HG02642 (cell line): ENCODE data around the gene EPHA2.
"Not testable (repeated sequence)": the region's sequence is repeated elsewhere in the genome, so short reads cannot be mapped to it uniquely, and the experiment has no call there.

ENCODE experiments used
- ATAC-seq: cut with Tn5 transposase; IDR thresholded peaks from one replicate; pipeline ENCODE4 v1.9.1; 2021; ENCODE audit warnings: mild to moderate bottlenecking; ENCODE audit not compliant: unreplicated experiment, poor library complexity

Gene EPHA2

GRCh38 chr1:16155537-16156410 lies at the start of gene EPHA2:
EPHA2 (minus strand) TSS chr1:16156069; CDS start chr1:16155932, 137 bp downstream.
- no peak for ATAC-seq

- ATAC-seq: no peak
These were observed 49.4 kb upstream of the EPHA2 start for GRCh38 chr1:16205334-16205671.

- ATAC-seq: no peak
These were observed 48.9 kb upstream of the EPHA2 start for GRCh38 chr1:16204634-16205333.

- no peak for ATAC-seq
These were observed 48.3 kb upstream of the EPHA2 start for GRCh38 chr1:16204216-16204615.

GRCh38 chr1:16203550-16203949 lies 47.7 kb upstream of the EPHA2 start:
- ATAC-seq: no peak

GRCh38 chr1:16202281-16203210 lies 46.7 kb upstream of the EPHA2 start:
- no peak for ATAC-seq

- ATAC-seq: no peak
These were observed 43.8 kb upstream of the EPHA2 start for GRCh38 chr1:16199700-16200099.

- ATAC-seq: no peak
These were observed 43.3 kb upstream of the EPHA2 start for GRCh38 chr1:16199157-16199501.

- ATAC-seq: no peak
These were observed 42.7 kb upstream of the EPHA2 start for GRCh38 chr1:16198444-16199156.

GRCh38 chr1:16196874-16197273 lies 41.0 kb upstream of the EPHA2 start:
- no peak for ATAC-seq

GRCh38 chr1:16196139-16196538 lies 40.3 kb upstream of the EPHA2 start:
- not testable (repeated sequence) for ATAC-seq

- ATAC-seq: no peak
These were observed 39.6 kb upstream of the EPHA2 start for GRCh38 chr1:16195518-16195905.

- no peak for ATAC-seq
These were observed 36.2 kb upstream of the EPHA2 start for GRCh38 chr1:16191916-16192546.

GRCh38 chr1:16191309-16191708 lies 35.4 kb upstream of the EPHA2 start:
- ATAC-seq: no peak

- no peak for ATAC-seq
These were observed 34.2 kb upstream of the EPHA2 start for GRCh38 chr1:16189921-16190621.

GRCh38 chr1:16189003-16189402 lies 33.1 kb upstream of the EPHA2 start:
- no peak for ATAC-seq

GRCh38 chr1:16187748-16188401 lies 32.0 kb upstream of the EPHA2 start:
- no peak for ATAC-seq

GRCh38 chr1:16186655-16187235 lies 30.9 kb upstream of the EPHA2 start:
- ATAC-seq: no peak
